ENCODE results near the gene STKLD1. TPM values are rescaled to one million over a fixed set of nuclear protein-coding genes. Genes with fewer than 3 reads are reported as not detected.

The STKLD1 gene
- total and polyA plus RNA-seq, 2 donors (not counting 1 experiment from before 2014, with no cell fraction given): 0.18 to 1.1 TPM

DNA sequence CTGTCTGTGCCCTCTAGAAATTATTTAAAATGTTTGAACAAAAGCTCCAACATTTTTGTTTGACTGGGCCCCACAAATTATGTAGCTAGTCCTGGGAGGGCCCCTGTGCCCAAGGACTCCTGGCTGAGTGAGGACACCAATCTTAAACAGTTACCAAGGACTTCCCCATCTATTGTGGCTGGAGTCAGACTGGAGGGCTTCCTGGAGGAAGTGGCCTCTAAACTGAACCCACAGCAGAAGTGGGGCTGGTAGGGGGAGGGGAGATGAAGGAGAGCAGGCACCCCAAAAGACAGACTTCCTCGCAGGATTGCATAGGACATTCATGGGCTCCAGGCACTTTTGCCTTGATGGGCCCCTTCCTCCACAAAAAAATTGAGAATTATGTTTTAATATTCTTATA is 54.1 kb downstream of the STKLD1 start:
- POLR2A ChIA-PET: interaction anchor here (1.2 kb wide), 1 partner anchor 82 kb away, joined by 3 read pairs; the partner anchor contains the start of genes MED22 and RPL7A

GRCh38 chr9:133433351-133433843 is 57.2 kb downstream of the STKLD1 start:
- no peak overlapping the region for H3K27ac ChIP-seq (ENCODE audit: low read length in 2 of 2)

More for the DNA sequence above, 54.1 kb downstream of the STKLD1 start:
- DNase-seq (no peak), ATAC-seq (ENCODE audit: low read depth) (no peak)
- H3K27ac ChIP-seq (ENCODE audit: low read length in 2 of 2): no peak overlapping the region
- WGBS (ENCODE audit: insufficient coverage): no CpG with 5 or more reads among the region's 1 CpG
- H3K4me2 ChIP-seq (replicated peaks; ENCODE audit: low read depth, low read length, poor library complexity, severe bottlenecking): no peak overlapping the region
- H3K27me3 Mint-ChIP-seq: peaks cover 14% of the 10 kb centered on the region
- no peaks in the 10 kb centered on the region for H3K9me3 Mint-ChIP-seq (ENCODE audit: insufficient read depth)
- no peak overlapping the region for H2AFZ ChIP-seq (ENCODE audit: insufficient read depth, low read depth, low read length, poor library complexity, severe bottlenecking)
- no peaks in the 10 kb centered on the region for H3K36me3 ChIP-seq (replicated peaks in 1 of 2; ENCODE audit: control extremely low read depth in 1 of 2, control insufficient read depth in 1 of 2, extremely low read depth in 1 of 2, insufficient read depth in 2 of 2, low read length in 1 of 2)
- H3K4me1 Mint-ChIP-seq: peaks cover 13% of the 10 kb centered on the region
- H3K4me1 ChIP-seq (ENCODE audit: control insufficient read depth in 2 of 2, insufficient read depth in 2 of 2, low read length in 2 of 2): peaks cover 13 to 17% of the 10 kb centered on the region in 2 donors
- H3K9ac ChIP-seq (ENCODE audit: low read length): no peak overlapping the region
- H3K27me3 ChIP-seq (replicated peaks in 1 of 4; ENCODE audit: control extremely low read depth in 1 of 4, control insufficient read depth in 3 of 4, insufficient read depth in 4 of 4, low read length in 3 of 4): peaks cover 0 to 21% (median 4%) of the 10 kb centered on the region in 4 experiments
- H3K4me3 ChIP-seq (ENCODE audit: control extremely low read depth in 1 of 5, extremely low read depth in 1 of 5, insufficient read depth in 1 of 5, low read depth in 2 of 5, low read length in 4 of 5): no peak overlapping the region
- CTCF ChIA-PET: interaction anchor here (1.0 kb wide), 1 partner anchor 13 kb away, joined by 3 read pairs; the partner anchor contains the start of gene REXO4
- intact Hi-C loops (cut with micrococcal nuclease): no loop called here
- TF ChIP-seq, protein P1, sequence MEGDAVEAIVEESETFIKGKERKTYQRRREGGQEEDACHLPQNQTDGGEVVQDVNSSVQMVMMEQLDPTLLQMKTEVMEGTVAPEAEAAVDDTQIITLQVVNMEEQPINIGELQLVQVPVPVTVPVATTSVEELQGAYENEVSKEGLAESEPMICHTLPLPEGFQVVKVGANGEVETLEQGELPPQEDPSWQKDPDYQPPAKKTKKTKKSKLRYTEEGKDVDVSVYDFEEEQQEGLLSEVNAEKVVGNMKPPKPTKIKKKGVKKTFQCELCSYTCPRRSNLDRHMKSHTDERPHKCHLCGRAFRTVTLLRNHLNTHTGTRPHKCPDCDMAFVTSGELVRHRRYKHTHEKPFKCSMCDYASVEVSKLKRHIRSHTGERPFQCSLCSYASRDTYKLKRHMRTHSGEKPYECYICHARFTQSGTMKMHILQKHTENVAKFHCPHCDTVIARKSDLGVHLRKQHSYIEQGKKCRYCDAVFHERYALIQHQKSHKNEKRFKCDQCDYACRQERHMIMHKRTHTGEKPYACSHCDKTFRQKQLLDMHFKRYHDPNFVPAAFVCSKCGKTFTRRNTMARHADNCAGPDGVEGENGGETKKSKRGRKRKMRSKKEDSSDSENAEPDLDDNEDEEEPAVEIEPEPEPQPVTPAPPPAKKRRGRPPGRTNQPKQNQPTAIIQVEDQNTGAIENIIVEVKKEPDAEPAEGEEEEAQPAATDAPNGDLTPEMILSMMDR (IDR thresholded peaks at IDR 0.05): no peak
- TF ChIP-seq EZH2 (IDR thresholded peaks at IDR 0.05; ENCODE audit: borderline replicate concordance, insufficient read depth, low read depth, low read length, poor library complexity, severe bottlenecking): no peak
- H3K9me3 ChIP-seq (ENCODE audit: control extremely low read depth in 1 of 3, control insufficient read depth in 2 of 3, insufficient read depth in 1 of 3, low read length in 2 of 3): peaks cover 0 to 3% (median 0%) of the 10 kb centered on the region in 3 donors
- H3K79me2 ChIP-seq (ENCODE audit: control insufficient read depth, insufficient read depth, low read length): no peaks in the 10 kb centered on the region
- H3K4me3 Mint-ChIP-seq: peak overlapping the region; percentile 47
- no peak overlapping the region for H3K27ac Mint-ChIP-seq
- H4K20me1 ChIP-seq (ENCODE audit: control insufficient read depth, insufficient read depth, low read length, poor library complexity, severe bottlenecking): no peaks in the 10 kb centered on the region

More at GRCh38 chr9:133433351-133433843, 57.2 kb downstream of the STKLD1 start:
- Histone ChIP-seq H3K36me3 (replicated peaks in 1 of 2; ENCODE audit: control extremely low read depth in 1 of 2, control insufficient read depth in 1 of 2, extremely low read depth in 1 of 2, insufficient read depth in 2 of 2, low read length in 1 of 2) (no peaks in the 10 kb centered on the region), H4K20me1 (ENCODE audit: control insufficient read depth, insufficient read depth, low read length, poor library complexity, severe bottlenecking) (no peaks in the 10 kb centered on the region), H3K4me2 (replicated peaks; ENCODE audit: low read depth, low read length, poor library complexity, severe bottlenecking) (no peak overlapping the region), H2AFZ (ENCODE audit: insufficient read depth, low read depth, low read length, poor library complexity, severe bottlenecking) (no peak overlapping the region), H3K9ac (ENCODE audit: low read length) (no peak overlapping the region), H3K4me1 (ENCODE audit: control insufficient read depth in 2 of 2, insufficient read depth in 2 of 2, low read length in 2 of 2) (peaks cover 3 to 14% of the 10 kb centered on the region in 2 donors), H3K27me3 (replicated peaks in 1 of 4; ENCODE audit: control extremely low read depth in 1 of 4, control insufficient read depth in 3 of 4, insufficient read depth in 4 of 4, low read length in 3 of 4) (peaks cover 0 to 5% (median 0%) of the 10 kb centered on the region in 4 experiments), H3K4me3 (ENCODE audit: control extremely low read depth in 1 of 5, extremely low read depth in 1 of 5, insufficient read depth in 1 of 5, low read depth in 2 of 5, low read length in 4 of 5) (no peak overlapping the region), H3K79me2 (ENCODE audit: control insufficient read depth, insufficient read depth, low read length) (no peaks in the 10 kb centered on the region), H3K9me3 (ENCODE audit: control extremely low read depth in 1 of 3, control insufficient read depth in 2 of 3, insufficient read depth in 1 of 3, low read length in 2 of 3) (peaks cover 0 to 3% (median 0%) of the 10 kb centered on the region in 3 donors)
- TF ChIP-seq EZH2 (IDR thresholded peaks at IDR 0.05; ENCODE audit: borderline replicate concordance, insufficient read depth, low read depth, low read length, poor library complexity, severe bottlenecking): no peak
- TF ChIP-seq, protein P1 (IDR thresholded peaks at IDR 0.05): no peak
- no peaks in the 10 kb centered on the region for H3K27me3 Mint-ChIP-seq
- no peaks in the 10 kb centered on the region for H3K9me3 Mint-ChIP-seq (ENCODE audit: insufficient read depth)
- no peak overlapping the region for H3K27ac Mint-ChIP-seq
- CTCF ChIA-PET: no interaction called here
- POLR2A ChIA-PET: no interaction called here
- no peak for DNase-seq
- no peak for ATAC-seq (ENCODE audit: low read depth)
- no peak overlapping the region for H3K4me3 Mint-ChIP-seq
- WGBS (ENCODE audit: insufficient coverage): 93% methylated on average over 11 of the region's 11 CpGs
- intact Hi-C loops (cut with micrococcal nuclease): no loop called here
- peaks cover 6% of the 10 kb centered on the region for H3K4me1 Mint-ChIP-seq
